Endothelial cell of umbilical vein (primary cell): ENCODE results near the gene FAM3B. TPM values are rescaled to one million over a fixed set of nuclear protein-coding genes. Genes with fewer than 3 reads are reported as not detected.

Experiments used
- BruUV-seq: library from RNA; stranded (reverse); fragments of 400-500 nt; replicated peaks from 2 replicates; lab custom pipeline; 2021; lab: Mats Ljungman, UMichigan
- CTCF ChIA-PET: fragments of 300-600, 350-600 bp; sonication (Branson Sonifier 250); formaldehyde crosslinking; loops from one replicate; lab custom pipeline; 2021; ENCODE audit warnings: antibody characterized with exemption, inconsistent platforms; lab: Charles Lee
- POLR2A ChIA-PET: fragments of 300-600, 350-600 bp; sonication (Branson Sonifier 250); formaldehyde crosslinking; loops from one replicate; lab custom pipeline; 2021; ENCODE audit warnings: antibody characterized with exemption, inconsistent platforms; lab: Charles Lee
- DNase-seq: peaks from one replicate; pipeline ENCODE4 v3.0.0-alpha.2; 2011; ENCODE audit warnings: low read depth, low spot score
- FAIRE-seq: peaks from 2 replicates; lab custom pipeline; 2011; peaks lifted over from hg19 to GRCh38; lab: Jason Lieb, UNC
- H2AFZ ChIP-seq: 2 replicates; pipeline ENCODE4 v1.6.0; 2012; ENCODE audit warnings: low read depth, low read length, control low read depth, inconsistent platforms
- H3K27ac ChIP-seq: 2 replicates; pipeline ENCODE4 v1.5.1; 2011; ENCODE audit warnings: low read depth, mild to moderate bottlenecking, control low read depth, low read length, moderate library complexity; ENCODE audit not compliant: insufficient read depth
- H3K27me3 ChIP-seq, 2 experiments: 2 replicates each; pipeline versions ENCODE4 v1.6.0 to v1.6.1; 2011; ENCODE audit warnings: low read length in 2 of 2, mixed read lengths in 1 of 2; ENCODE audit not compliant: control insufficient read depth in 2 of 2, insufficient read depth in 2 of 2
- H3K36me3 ChIP-seq, 2 experiments: 2 replicates in 1 of 2; 3 replicates in 1 of 2; pipeline ENCODE4 v1.5.1; 2011; ENCODE audit warnings: low read length in 2 of 2, mild to moderate bottlenecking in 1 of 2, moderate library complexity in 1 of 2; ENCODE audit not compliant: control insufficient read depth in 2 of 2, insufficient read depth in 2 of 2; ENCODE audit errors: extremely low read depth in 1 of 2
- H3K4me1 ChIP-seq: 3 replicates; pipeline ENCODE4 v1.5.1; 2011; ENCODE audit warnings: mild to moderate bottlenecking, low read length; ENCODE audit not compliant: control insufficient read depth, insufficient read depth; ENCODE audit errors: extremely low read depth
- H3K4me2 ChIP-seq: 2 replicates; pipeline ENCODE4 v1.6.1; 2011; ENCODE audit warnings: low read length, control low read depth, mixed read lengths; ENCODE audit not compliant: insufficient read depth
- H3K4me3 ChIP-seq, 3 experiments: fragments of 200-600 bp in 1 of 3; sonication (generic), shearing (Covaris generic) in 1 of 3; replicated peaks in 1 of 3; 2 replicates each; pipeline ENCODE4 v1.5.1; 2011 to 2016; ENCODE audit warnings: control low read depth in 3 of 3, low read length in 3 of 3, mild to moderate bottlenecking in 2 of 3, inconsistent platforms in 1 of 3, low read depth in 1 of 3, moderate library complexity in 1 of 3; ENCODE audit not compliant: insufficient read depth in 1 of 3
- H3K79me2 ChIP-seq: 2 replicates; pipeline ENCODE4 v1.6.0; 2012; ENCODE audit warnings: low read length, inconsistent platforms; ENCODE audit not compliant: control insufficient read depth, insufficient read depth
- H3K9ac ChIP-seq: replicated peaks from 2 replicates; pipeline ENCODE3; 2011; ENCODE audit warnings: low read length, control low read depth; ENCODE audit not compliant: insufficient read depth; ENCODE audit errors: extremely low read depth
- H3K9me1 ChIP-seq: replicated peaks from 3 replicates; pipeline ENCODE4 v1.6.0; 2011; ENCODE audit warnings: mild to moderate bottlenecking, low read length; ENCODE audit not compliant: control insufficient read depth, insufficient read depth; ENCODE audit errors: extremely low read depth
- H3K9me3 ChIP-seq: replicated peaks from 2 replicates; pipeline ENCODE4 v1.5.1; 2012; ENCODE audit warnings: low read length, inconsistent platforms; ENCODE audit not compliant: control insufficient read depth, insufficient read depth
- H4K20me1 ChIP-seq: replicated peaks from 2 replicates; pipeline ENCODE3; 2011; ENCODE audit warnings: mild to moderate bottlenecking, low read length; ENCODE audit not compliant: control insufficient read depth, insufficient read depth; ENCODE audit errors: extremely low read depth
- CTCF ChIP-seq, 2 donors: IDR thresholded peaks; 1 replicate in 1 of 2; 2 replicates in 1 of 2; pipeline ENCODE4 v1.5.1; 2011; ENCODE audit warnings: low read length in 2 of 2, mild to moderate bottlenecking in 2 of 2, moderate library complexity in 2 of 2, control low read depth in 1 of 2, inconsistent platforms in 1 of 2, low read depth in 1 of 2; ENCODE audit not compliant: insufficient read depth in 1 of 2; ENCODE audit errors: extremely low read depth in 1 of 2
- EZH2 ChIP-seq: IDR thresholded peaks from 2 replicates; pipeline ENCODE4 v1.6.1; 2012; ENCODE audit warnings: borderline replicate concordance, low read depth, mild to moderate bottlenecking, moderate library complexity, low read length, inconsistent platforms; ENCODE audit not compliant: severe bottlenecking
- FOS ChIP-seq: IDR thresholded peaks from 2 replicates; pipeline ENCODE4 v1.6.1; 2011; ENCODE audit warnings: mild to moderate bottlenecking, low read length, moderate library complexity, borderline replicate concordance; ENCODE audit not compliant: insufficient read depth
- MYC ChIP-seq: IDR thresholded peaks from one replicate; pipeline ENCODE4 v1.6.1; 2011; ENCODE audit warnings: mild to moderate bottlenecking, low read depth, low read length
- POLR2AphosphoS5 ChIP-seq: IDR thresholded peaks from 2 replicates; pipeline ENCODE4 v1.6.1; 2012; ENCODE audit warnings: low read depth, mild to moderate bottlenecking, control low read depth, low read length, moderate library complexity; ENCODE audit not compliant: insufficient read depth
- dilution Hi-C: fragments of 300-500 bp; cut with MboI; formaldehyde crosslinking; loops from one replicate; pipeline ENCODE4 v1.15.0; 2019; ENCODE audit warnings: low sequenced_read_pairs; ENCODE audit not compliant: extremely low pct_ligation_motif_present
- intact Hi-C: fragments of 100-400 bp; cut with micrococcal nuclease; formaldehyde crosslinking; loops from one replicate; pipeline ENCODE4 v1.10.0; 2022
- polyA plus RNA-seq, 4 experiments: library from polyadenylated mRNA; depleted of rRNA in 3 of 4; stranded (reverse) in 3 of 4; unstranded in 1 of 4; fragments of >200 nt; gene quantifications; 2 replicates each; pipeline versions ENCODE4 v1.2.1 to v1.2.3, GENCODE V29; 2011 to 2012; ENCODE audit warnings: missing spikeins in 1 of 4
- total RNA-seq: library from RNA; stranded (reverse); gene quantifications from 2 replicates; pipeline ENCODE4 v1.2.3, GENCODE V29; 2021

FAM3B gene
- total and polyA plus RNA-seq, 2 donors (not counting 3 experiments of a cell fraction or from before 2014, with no cell fraction given) = not detected

DNA sequence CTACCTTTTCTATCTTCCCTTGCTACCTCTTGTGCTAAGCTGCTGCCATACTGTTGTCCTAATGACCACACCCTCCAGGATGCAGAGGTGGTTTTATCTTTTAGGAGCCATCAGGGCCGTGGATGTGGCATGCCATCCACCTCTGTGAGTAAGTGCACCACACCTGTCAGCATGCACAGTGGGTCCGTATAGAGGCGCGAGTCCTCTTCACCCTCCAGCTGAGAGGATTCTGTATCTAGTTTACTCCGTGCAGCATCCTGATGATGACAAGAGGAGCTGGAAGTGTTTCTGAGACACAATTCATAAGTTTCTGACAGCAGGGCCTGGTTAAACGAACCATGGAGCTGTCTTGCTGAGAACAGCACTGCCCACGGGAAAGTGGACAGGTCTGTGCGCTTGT, 11.2 kb downstream of the FAM3B start:
- H4K20me1 ChIP-seq = no peaks in the 10 kb centered on the region
- H3K27ac ChIP-seq = no peak overlapping the region
- FAIRE-seq (no peak), DNase-seq (no peak)
- no peaks in the 10 kb centered on the region for H3K4me1 ChIP-seq
- dilution Hi-C loops (no loop called here), intact Hi-C loops (no loop called here)
- CTCF ChIA-PET = no interaction called here
- H3K4me2 ChIP-seq = no peak overlapping the region
- H3K27me3 ChIP-seq = no peaks in the 10 kb centered on the region
- H2AFZ ChIP-seq = no peak overlapping the region
- POLR2A ChIA-PET = no interaction called here
- no TSS peak for BruUV-seq
- no peak overlapping the region for H3K4me3 ChIP-seq
- H3K36me3 ChIP-seq = no peaks in the 10 kb centered on the region
- no peak overlapping the region for H3K9ac ChIP-seq
- TF ChIP-seq CTCF (IDR thresholded peaks at IDR 0.05; ENCODE audit: extremely low read depth in 1 of 2, insufficient read depth in 1 of 2, low read depth in 1 of 2, low read length in 2 of 2) = no peak
- no peak for TF ChIP-seq FOS
- no peaks in the 10 kb centered on the region for H3K79me2 ChIP-seq
- H3K9me3 ChIP-seq = no peaks in the 10 kb centered on the region
- H3K9me1 ChIP-seq = no peaks in the 10 kb centered on the region

GRCh38 chr21:41328660-41329607, 12.3 kb downstream of the FAM3B start:
- ChIA-PET CTCF (no interaction called here), POLR2A (no interaction called here)
- intact Hi-C loops (no loop called here), dilution Hi-C loops (no loop called here)
- no peaks in the 10 kb centered on the region for H3K27me3 ChIP-seq
- no peaks in the 10 kb centered on the region for H3K9me1 ChIP-seq
- no peak overlapping the region for H3K9ac ChIP-seq
- BruUV-seq = no TSS peak
- no peak overlapping the region for H2AFZ ChIP-seq
- TF ChIP-seq MYC = no peak
- no peak for TF ChIP-seq POLR2AphosphoS5
- TF ChIP-seq EZH2 = no peak
- H3K9me3 ChIP-seq = no peaks in the 10 kb centered on the region
- H3K27ac ChIP-seq = no peak overlapping the region
- FAIRE-seq (no peak), DNase-seq (no peak)
- H3K79me2 ChIP-seq = no peaks in the 10 kb centered on the region
- H4K20me1 ChIP-seq = no peaks in the 10 kb centered on the region
- H3K4me3 ChIP-seq = no peak overlapping the region
- H3K4me2 ChIP-seq = no peak overlapping the region
- no peaks in the 10 kb centered on the region for H3K4me1 ChIP-seq
- no peaks in the 10 kb centered on the region for H3K36me3 ChIP-seq
